Neural cell (in vitro differentiated cells): ENCODE data around the gene LRRC46.

ENCODE experiments used
- EZH2 ChIP-seq: fragments of 200-600, 300-800 bp; shearing (Covaris generic), sonication (generic); IDR thresholded peaks from 2 replicates; pipeline ENCODE4 v1.6.1; 2014; ENCODE audit warnings: antibody characterized with exemption, low read length, borderline replicate concordance, mild to moderate bottlenecking; ENCODE audit not compliant: insufficient read depth, poor library complexity, severe bottlenecking
- MXI1 ChIP-seq: fragments of 450-650 bp; conservative IDR thresholded peaks from 2 replicates; pipeline ENCODE4 v1.6.1; 2014; ENCODE audit warnings: antibody characterized with exemption, mild to moderate bottlenecking; ENCODE audit not compliant: poor library complexity, severe bottlenecking
- POLR2AphosphoS5 ChIP-seq: IDR thresholded peaks from 2 replicates; pipeline ENCODE4 v1.6.1; 2012
- REST ChIP-seq: IDR thresholded peaks from 2 replicates; pipeline ENCODE4 v1.6.1; 2012; ENCODE audit warnings: borderline replicate concordance
- TAF1 ChIP-seq: IDR thresholded peaks from 2 replicates; pipeline ENCODE4 v1.6.1; 2012; ENCODE audit warnings: low read depth
- TF ChIP-seq, protein P1 (sequence below): fragments of 450-650 bp; IDR thresholded peaks from 2 replicates; pipeline ENCODE4 v1.5.1; 2014; ENCODE audit warnings: antibody characterized with exemption, mild to moderate bottlenecking, moderate library complexity; ENCODE audit not compliant: poor library complexity, severe bottlenecking

DNA sequence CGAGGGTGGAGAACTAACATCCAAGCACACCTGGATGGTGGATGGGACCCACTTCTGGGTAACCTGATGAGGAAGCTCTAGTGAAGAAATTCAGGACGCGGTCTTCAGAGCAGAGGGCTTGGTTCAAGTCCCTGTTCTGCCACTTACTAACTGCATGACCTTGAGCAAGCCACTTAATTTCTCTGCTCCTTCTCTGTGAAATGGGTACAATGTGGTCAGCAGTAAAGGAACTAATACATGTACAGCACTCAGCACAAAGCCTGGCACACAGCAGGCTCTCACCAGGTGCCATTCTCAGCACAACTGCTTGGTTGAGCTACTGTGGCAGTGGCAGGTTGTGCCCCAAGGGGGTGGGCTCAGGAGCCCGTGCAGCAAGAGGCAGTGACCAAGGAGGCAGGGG lies 8.0 kb upstream of the LRRC46 start:
- TF ChIP-seq, protein P1, sequence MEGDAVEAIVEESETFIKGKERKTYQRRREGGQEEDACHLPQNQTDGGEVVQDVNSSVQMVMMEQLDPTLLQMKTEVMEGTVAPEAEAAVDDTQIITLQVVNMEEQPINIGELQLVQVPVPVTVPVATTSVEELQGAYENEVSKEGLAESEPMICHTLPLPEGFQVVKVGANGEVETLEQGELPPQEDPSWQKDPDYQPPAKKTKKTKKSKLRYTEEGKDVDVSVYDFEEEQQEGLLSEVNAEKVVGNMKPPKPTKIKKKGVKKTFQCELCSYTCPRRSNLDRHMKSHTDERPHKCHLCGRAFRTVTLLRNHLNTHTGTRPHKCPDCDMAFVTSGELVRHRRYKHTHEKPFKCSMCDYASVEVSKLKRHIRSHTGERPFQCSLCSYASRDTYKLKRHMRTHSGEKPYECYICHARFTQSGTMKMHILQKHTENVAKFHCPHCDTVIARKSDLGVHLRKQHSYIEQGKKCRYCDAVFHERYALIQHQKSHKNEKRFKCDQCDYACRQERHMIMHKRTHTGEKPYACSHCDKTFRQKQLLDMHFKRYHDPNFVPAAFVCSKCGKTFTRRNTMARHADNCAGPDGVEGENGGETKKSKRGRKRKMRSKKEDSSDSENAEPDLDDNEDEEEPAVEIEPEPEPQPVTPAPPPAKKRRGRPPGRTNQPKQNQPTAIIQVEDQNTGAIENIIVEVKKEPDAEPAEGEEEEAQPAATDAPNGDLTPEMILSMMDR: no peak
- TF ChIP-seq TAF1: no peak
- TF ChIP-seq REST: no peak
- TF ChIP-seq POLR2AphosphoS5: no peak
- no peak for TF ChIP-seq MXI1
- no peak for TF ChIP-seq EZH2
